Activated CD4-positive, alpha-beta memory T cell treated with anti-CD3 and anti-CD28 coated beads, Interleukin-2, amount 10 ng/mL, durations not matched to agents 7 days and 5 days (primary cell): ENCODE data around the gene SV2B. TPM values are rescaled to one million over a fixed set of nuclear protein-coding genes. Genes with fewer than 3 reads are reported as not detected.

Experiments
- CTCF ChIA-PET: fragments of 350-600 bp; sonication (Branson Sonifier 250); formaldehyde crosslinking; loops from one replicate; lab custom pipeline; 2021; ENCODE audit warnings: antibody characterized with exemption, inconsistent platforms; lab: Charles Lee
- POLR2A ChIA-PET: fragments of 350-600 bp; sonication (Branson Sonifier 250); formaldehyde crosslinking; loops from one replicate; lab custom pipeline; 2021; ENCODE audit warnings: antibody characterized with exemption; lab: Charles Lee
- DNase-seq: peaks from one replicate; pipeline ENCODE4 v3.0.0-alpha.2; 2020
- H3K27ac Mint-ChIP-seq: one replicate; pipeline ENCODE4 v1.8.0; 2021; ENCODE audit warnings: mild to moderate bottlenecking, mixed read lengths
- H3K27me3 Mint-ChIP-seq: one replicate; pipeline ENCODE4 v1.8.0; 2021; ENCODE audit warnings: mixed read lengths
- H3K36me3 Mint-ChIP-seq: one replicate; pipeline ENCODE4 v1.8.0; 2021; ENCODE audit warnings: low read depth, mixed read lengths
- H3K4me1 Mint-ChIP-seq: one replicate; pipeline ENCODE4 v1.8.0; 2021; ENCODE audit warnings: mixed read lengths
- H3K4me3 Mint-ChIP-seq: one replicate; pipeline ENCODE4 v1.8.0; 2021; ENCODE audit warnings: mild to moderate bottlenecking, mixed read lengths
- H3K9me3 Mint-ChIP-seq: one replicate; pipeline ENCODE4 v1.8.0; 2021; ENCODE audit warnings: mixed read lengths
- total RNA-seq, 2 experiments: library from RNA; stranded (reverse); gene quantifications; one replicate each; pipeline ENCODE4 v1.2.3, GENCODE V29; 2021

Gene SV2B
- total RNA-seq, 2 experiments from 2014 or later = 0.05 TPM; not detected in 1

- H3K27me3 Mint-ChIP-seq = peaks cover 18% of the 10 kb centered on the region
- ChIA-PET POLR2A (no interaction called here), CTCF (interaction anchor here (1.5 kb wide), 1 partner anchor 165 kb away, joined by 3 read pairs; no protein-coding TSS in a partner anchor)
- no peaks in the 10 kb centered on the region for H3K4me1 Mint-ChIP-seq
- no peak overlapping the region for H3K27ac Mint-ChIP-seq
- H3K4me3 Mint-ChIP-seq = no peak overlapping the region
- no peaks in the 10 kb centered on the region for H3K36me3 Mint-ChIP-seq
- H3K9me3 Mint-ChIP-seq = no peaks in the 10 kb centered on the region
- DNase-seq = no peak
Observed at GRCh38 chr15:91219206-91219605, 119.1 kb downstream of the SV2B start.

- H3K4me1 Mint-ChIP-seq = no peaks in the 10 kb centered on the region
- POLR2A ChIA-PET = no interaction called here
- peaks cover 28% of the 10 kb centered on the region for H3K27me3 Mint-ChIP-seq
- CTCF ChIA-PET = no interaction called here
- H3K36me3 Mint-ChIP-seq = no peaks in the 10 kb centered on the region
- H3K9me3 Mint-ChIP-seq = no peaks in the 10 kb centered on the region
- DNase-seq = no peak
- no peak overlapping the region for H3K4me3 Mint-ChIP-seq
- no peak overlapping the region for H3K27ac Mint-ChIP-seq
Observed at GRCh38 chr15:91222052-91222451, 122.0 kb downstream of the SV2B start.

DNA sequence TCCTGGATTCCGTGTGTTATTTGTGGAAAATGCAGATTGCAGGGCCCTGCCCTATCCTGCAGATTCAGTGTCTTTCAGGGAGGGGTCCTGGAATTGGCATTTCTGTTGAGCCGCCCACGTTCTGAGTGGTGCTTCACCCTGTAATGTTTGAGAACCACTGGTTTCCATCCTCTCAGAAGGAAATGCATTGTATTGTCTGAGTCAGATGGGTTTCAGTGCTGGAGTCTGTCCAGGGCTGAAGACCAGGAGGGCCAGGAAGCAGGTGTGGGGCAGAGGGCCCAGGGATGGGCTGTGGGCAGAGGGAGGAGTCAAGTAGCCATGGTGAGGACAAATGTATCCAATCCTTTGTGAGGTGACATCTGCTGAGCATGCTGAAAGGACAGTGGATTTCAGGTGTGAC, 123.8 kb downstream of the SV2B start:
- H3K27me3 Mint-ChIP-seq = peaks cover 32% of the 10 kb centered on the region
- no peak overlapping the region for H3K27ac Mint-ChIP-seq
- H3K4me1 Mint-ChIP-seq = no peaks in the 10 kb centered on the region
- H3K9me3 Mint-ChIP-seq = no peaks in the 10 kb centered on the region
- no peak overlapping the region for H3K4me3 Mint-ChIP-seq
- POLR2A ChIA-PET = no interaction called here
- no peak for DNase-seq
- CTCF ChIA-PET = interaction anchor here (0.9 to 1.9 kb wide), 3 partner anchors 34 to 167 kb away, joined by 3 to 6 read pairs (median 4); no protein-coding TSS in a partner anchor
- no peaks in the 10 kb centered on the region for H3K36me3 Mint-ChIP-seq

- Mint-ChIP-seq H3K36me3 (no peaks in the 10 kb centered on the region), H3K27ac (no peak overlapping the region), H3K4me1 (no peaks in the 10 kb centered on the region), H3K9me3 (no peaks in the 10 kb centered on the region), H3K27me3 (peaks cover 36% of the 10 kb centered on the region), H3K4me3 (no peak overlapping the region)
- no peak for DNase-seq
- ChIA-PET POLR2A (no interaction called here), CTCF (interaction anchor here (0.9 to 1.9 kb wide), 5 partner anchors 11 to 168 kb away, joined by 3 to 6 read pairs (median 3); no protein-coding TSS in a partner anchor)
Observed at GRCh38 chr15:91224755-91225380, 124.8 kb downstream of the SV2B start.

- Mint-ChIP-seq H3K9me3 (no peaks in the 10 kb centered on the region), H3K36me3 (no peaks in the 10 kb centered on the region), H3K27me3 (peaks cover 33% of the 10 kb centered on the region), H3K4me1 (no peaks in the 10 kb centered on the region), H3K4me3 (no peak overlapping the region), H3K27ac (no peak overlapping the region)
- no peak for DNase-seq
- ChIA-PET POLR2A (no interaction called here), CTCF (interaction anchor here (1.4 to 1.9 kb wide), 4 partner anchors 10 to 168 kb away, joined by 3 to 6 read pairs (median 4); no protein-coding TSS in a partner anchor)
Observed at GRCh38 chr15:91225741-91226140, 125.7 kb downstream of the SV2B start.

DNA sequence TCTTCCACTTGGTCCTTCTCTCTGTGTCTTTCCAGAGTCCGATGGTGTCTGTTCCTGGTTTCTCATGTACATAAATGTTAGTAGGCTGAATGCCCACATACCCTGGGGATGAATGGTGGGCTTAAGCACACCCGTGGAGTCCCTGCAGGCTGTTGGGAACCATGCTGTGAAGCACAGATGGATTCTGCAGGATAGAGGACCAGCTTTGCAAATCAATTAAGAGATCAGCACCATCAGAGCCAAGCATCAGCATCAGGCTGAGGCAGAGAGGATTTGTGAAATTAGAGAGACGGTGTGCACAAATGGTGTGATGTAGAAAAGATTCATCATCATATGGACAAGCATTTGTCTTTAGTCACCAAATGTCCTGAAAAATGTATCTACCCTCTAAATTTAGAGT, 127.1 kb downstream of the SV2B start:
- peaks cover 32% of the 10 kb centered on the region for H3K27me3 Mint-ChIP-seq
- ChIA-PET POLR2A (no interaction called here), CTCF (interaction anchor here (1.3 kb wide), 1 partner anchor 171 kb away, joined by 7 read pairs; no protein-coding TSS in a partner anchor)
- no peak overlapping the region for H3K4me3 Mint-ChIP-seq
- no peaks in the 10 kb centered on the region for H3K4me1 Mint-ChIP-seq
- no peak overlapping the region for H3K27ac Mint-ChIP-seq
- DNase-seq = no peak
- no peaks in the 10 kb centered on the region for H3K36me3 Mint-ChIP-seq
- no peaks in the 10 kb centered on the region for H3K9me3 Mint-ChIP-seq

DNA sequence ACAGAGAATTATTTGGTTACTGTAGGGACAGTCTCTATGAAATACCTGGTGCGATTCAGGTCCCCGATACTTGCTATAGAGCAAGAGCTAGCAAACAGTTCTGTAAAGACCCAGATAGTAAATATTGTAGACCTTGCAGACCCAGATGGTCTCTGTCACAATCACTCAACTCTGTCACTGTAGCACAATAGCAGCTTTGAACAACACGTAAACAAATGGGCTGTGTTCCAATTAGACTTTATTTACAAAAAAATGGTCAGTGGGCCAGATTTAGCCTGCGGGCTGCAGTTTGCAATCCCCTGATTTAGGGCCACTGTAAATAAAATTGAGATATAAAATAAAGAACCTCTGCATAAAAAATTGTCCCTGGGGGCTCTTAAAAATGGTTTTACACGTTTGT, 127.7 kb downstream of the SV2B start:
- Mint-ChIP-seq H3K36me3 (no peaks in the 10 kb centered on the region), H3K27me3 (peaks cover 32% of the 10 kb centered on the region), H3K9me3 (no peaks in the 10 kb centered on the region), H3K4me3 (no peak overlapping the region), H3K27ac (no peak overlapping the region), H3K4me1 (no peaks in the 10 kb centered on the region)
- CTCF ChIA-PET = interaction anchor here (1.3 kb wide), 1 partner anchor 172 kb away, joined by 7 read pairs; no protein-coding TSS in a partner anchor
- DNase-seq = no peak
- POLR2A ChIA-PET = no interaction called here

DNA sequence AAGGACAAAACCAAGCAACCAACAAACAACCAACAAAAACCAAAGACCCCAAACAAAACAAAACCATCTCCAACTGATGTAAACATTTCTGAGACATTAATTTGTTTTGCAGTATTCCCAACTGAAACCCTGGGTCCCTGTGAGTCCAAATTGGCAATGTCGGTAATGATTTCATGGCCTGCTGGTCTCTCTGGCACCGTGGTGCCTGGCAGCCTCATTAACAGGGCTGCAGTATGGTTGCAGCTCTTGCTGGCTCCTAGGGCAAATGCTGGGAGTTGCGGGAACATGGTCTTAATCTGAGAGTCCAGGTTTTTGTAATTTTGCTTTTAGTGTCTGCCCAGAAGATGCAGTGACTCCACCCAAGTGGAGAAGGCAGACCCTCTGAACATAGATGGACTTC, 128.3 kb downstream of the SV2B start:
- no peaks in the 10 kb centered on the region for H3K4me1 Mint-ChIP-seq
- DNase-seq = no peak
- H3K27ac Mint-ChIP-seq = no peak overlapping the region
- no peak overlapping the region for H3K4me3 Mint-ChIP-seq
- H3K27me3 Mint-ChIP-seq = peaks cover 32% of the 10 kb centered on the region
- no peaks in the 10 kb centered on the region for H3K36me3 Mint-ChIP-seq
- no peaks in the 10 kb centered on the region for H3K9me3 Mint-ChIP-seq
- POLR2A ChIA-PET = no interaction called here
- CTCF ChIA-PET = interaction anchor here (1.3 kb wide), 1 partner anchor 172 kb away, joined by 7 read pairs; no protein-coding TSS in a partner anchor

GRCh38 chr15:91228890-91229289, 128.8 kb downstream of the SV2B start:
- no peak overlapping the region for H3K4me3 Mint-ChIP-seq
- peaks cover 31% of the 10 kb centered on the region for H3K27me3 Mint-ChIP-seq
- no peaks in the 10 kb centered on the region for H3K9me3 Mint-ChIP-seq
- no peak overlapping the region for H3K27ac Mint-ChIP-seq
- ChIA-PET CTCF (no interaction called here), POLR2A (no interaction called here)
- no peaks in the 10 kb centered on the region for H3K36me3 Mint-ChIP-seq
- DNase-seq = no peak
- H3K4me1 Mint-ChIP-seq = no peaks in the 10 kb centered on the region

- Mint-ChIP-seq H3K27ac (no peak overlapping the region), H3K27me3 (peaks cover 28% of the 10 kb centered on the region), H3K9me3 (no peaks in the 10 kb centered on the region), H3K4me1 (no peaks in the 10 kb centered on the region), H3K4me3 (no peak overlapping the region), H3K36me3 (no peaks in the 10 kb centered on the region)
- POLR2A ChIA-PET = no interaction called here
- CTCF ChIA-PET = no interaction called here
- no peak for DNase-seq
Observed at GRCh38 chr15:91231703-91232102, 131.6 kb downstream of the SV2B start.

- no peak for DNase-seq
- H3K27ac Mint-ChIP-seq = no peak overlapping the region
Observed at GRCh38 chr15:91234759-91235158, 134.7 kb downstream of the SV2B start.

GRCh38 chr15:91235376-91235775, 135.3 kb downstream of the SV2B start:
- no peak for DNase-seq
- POLR2A ChIA-PET = no interaction called here
- Mint-ChIP-seq H3K36me3 (no peaks in the 10 kb centered on the region), H3K9me3 (no peaks in the 10 kb centered on the region), H3K27ac (no peak overlapping the region), H3K27me3 (peaks cover 21% of the 10 kb centered on the region), H3K4me3 (no peak overlapping the region), H3K4me1 (no peaks in the 10 kb centered on the region)
- CTCF ChIA-PET = interaction anchor here (1.0 to 1.5 kb wide), 3 partner anchors 10 to 36 kb away, joined by 3 to 4 read pairs (median 3); no protein-coding TSS in a partner anchor

More at GRCh38 chr15:91234759-91235158, 134.7 kb downstream of the SV2B start:
- H3K27me3 Mint-ChIP-seq = peaks cover 21% of the 10 kb centered on the region
- CTCF ChIA-PET = interaction anchor here (1.0 to 1.4 kb wide), 2 partner anchors 9 to 37 kb away, joined by 3 read pairs; no protein-coding TSS in a partner anchor
- POLR2A ChIA-PET = no interaction called here
- no peaks in the 10 kb centered on the region for H3K4me1 Mint-ChIP-seq
- H3K4me3 Mint-ChIP-seq = no peak overlapping the region
- no peaks in the 10 kb centered on the region for H3K36me3 Mint-ChIP-seq
- no peaks in the 10 kb centered on the region for H3K9me3 Mint-ChIP-seq

DNA sequence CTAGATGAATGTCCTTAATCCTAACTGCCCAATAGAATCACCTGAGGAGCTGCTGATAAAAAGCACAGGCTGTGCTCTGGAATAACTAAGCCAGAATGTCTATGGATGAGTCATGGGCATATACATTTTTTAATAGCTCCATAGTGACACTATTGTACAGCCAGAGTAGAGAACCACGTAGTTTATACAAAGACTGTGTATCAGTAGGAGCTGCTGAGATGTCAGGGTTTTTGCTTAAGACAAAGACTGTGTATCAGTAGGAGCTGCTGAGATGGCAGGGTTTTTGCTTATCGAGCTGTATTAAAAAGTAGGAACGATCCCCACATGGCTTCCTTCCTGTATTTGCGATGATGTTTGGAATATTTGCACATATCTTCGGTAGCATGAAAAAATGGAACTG, 137.4 kb downstream of the SV2B start:
- Mint-ChIP-seq H3K27me3 (peaks cover 17% of the 10 kb centered on the region), H3K36me3 (no peaks in the 10 kb centered on the region), H3K9me3 (no peaks in the 10 kb centered on the region), H3K27ac (no peak overlapping the region), H3K4me1 (no peaks in the 10 kb centered on the region), H3K4me3 (no peak overlapping the region)
- DNase-seq = no peak
- POLR2A ChIA-PET = no interaction called here
- CTCF ChIA-PET = no interaction called here
